Measurements from ENCODE around the gene ARID1B. TPM values are rescaled to one million over a fixed set of nuclear protein-coding genes. Genes with fewer than 3 reads are reported as not detected.

ARID1B gene
- total RNA-seq, 5 donors from 2014 or later (not counting 1 experiment from before 2014, with no cell fraction given) = 103 to 161 (median 108) TPM

GRCh38 chr6:156777577-156778453 is 637 bp downstream of the ARID1B start:
- ChIA-PET POLR2A (interaction anchor here in 1 of 2 donors (1.4 kb wide), 1 partner anchor 57 kb away, joined by 3 read pairs; no protein-coding TSS in a partner anchor), CTCF (interaction anchor here in 1 of 2 donors (1.0 to 1.9 kb wide), 2 partner anchors 7 to 92 kb away, joined by 3 to 7 read pairs; no protein-coding TSS in a partner anchor)
- Histone ChIP-seq H3K9me3 (no peaks in the 10 kb centered on the region), H3K27ac (ENCODE audit: low read length) (peak overlapping the region; percentile 98), H3K36me3 (ENCODE audit: control insufficient read depth in 2 of 2, extremely low read depth in 1 of 2, insufficient read depth in 1 of 2, low read length in 1 of 2) (no peaks in the 10 kb centered on the region), H3K4me3 (ENCODE audit: control insufficient read depth in 1 of 2, extremely low read depth in 1 of 2, low read length in 1 of 2) (peak overlapping the region; percentile 76 to 85), H3K27me3 (replicated peaks in 1 of 2; ENCODE audit: control insufficient read depth in 2 of 2, extremely low read depth in 1 of 2, insufficient read depth in 2 of 2, low read length in 1 of 2) (no peaks in the 10 kb centered on the region), H3K4me1 (ENCODE audit: control insufficient read depth in 1 of 2, extremely low read depth in 1 of 2, insufficient read depth in 2 of 2, low read length in 2 of 2) (peaks cover 3 to 42% of the 10 kb centered on the region in 2 experiments)
- Mint-ChIP-seq H3K9me3 (no peaks in the 10 kb centered on the region), H3K36me3 (no peaks in the 10 kb centered on the region), H3K27me3 (no peaks in the 10 kb centered on the region), H3K27ac (peak overlapping the region; percentile 94 to 96), H3K4me1 (peaks cover 39 to 51% (median 43%) of the 10 kb centered on the region in 3 donors), H3K4me3 (peak overlapping the region; percentile 88 to 95 (median 93))
- DNase-seq (peak; percentile 47 to 83 (median 64)), ATAC-seq (replicated peaks in 1 of 4) (peak; percentile 41 to 56 (median 46))
- WGBS (ENCODE audit: insufficient coverage) = under 1% methylated on average over 111 of the region's 113 CpGs

- Histone ChIP-seq H3K9me3 (no peaks in the 10 kb centered on the region), H3K27ac (ENCODE audit: low read length) (peak overlapping the region; percentile 46), H3K27me3 (replicated peaks in 1 of 2; ENCODE audit: control insufficient read depth in 2 of 2, extremely low read depth in 1 of 2, insufficient read depth in 2 of 2, low read length in 1 of 2) (no peaks in the 10 kb centered on the region), H3K4me1 (ENCODE audit: control insufficient read depth in 1 of 2, extremely low read depth in 1 of 2, insufficient read depth in 2 of 2, low read length in 2 of 2) (peaks cover 4 to 50% of the 10 kb centered on the region in 2 experiments), H3K36me3 (ENCODE audit: control insufficient read depth in 2 of 2, extremely low read depth in 1 of 2, insufficient read depth in 1 of 2, low read length in 1 of 2) (no peaks in the 10 kb centered on the region), H3K4me3 (ENCODE audit: control insufficient read depth in 1 of 2, extremely low read depth in 1 of 2, low read length in 1 of 2) (peak overlapping the region; percentile 76 to 90)
- H3K27ac Mint-ChIP-seq = peak overlapping the region; percentile 71 to 73
- no peaks in the 10 kb centered on the region for H3K9me3 Mint-ChIP-seq
- H3K27me3 Mint-ChIP-seq = no peaks in the 10 kb centered on the region
- no peaks in the 10 kb centered on the region for H3K36me3 Mint-ChIP-seq
- DNase-seq = peak in 34 of 35 experiments; percentile 11 to 65 (median 29)
- CTCF ChIA-PET = interaction anchor here in 1 of 2 donors (0.5 kb wide), 1 partner anchor 26 kb away, joined by 4 read pairs; no protein-coding TSS in a partner anchor
- ATAC-seq (replicated peaks in 1 of 4) = peak; percentile 2 to 20 (median 13)
- POLR2A ChIA-PET = interaction anchor here in 1 of 2 donors (1.0 kb wide), 1 partner anchor 243 kb away, joined by 3 read pairs; no protein-coding TSS in a partner anchor
- H3K4me1 Mint-ChIP-seq = peaks cover 47 to 59% (median 49%) of the 10 kb centered on the region in 3 donors
- WGBS (ENCODE audit: insufficient coverage) = under 1% methylated on average over 84 of the region's 100 CpGs
- peak overlapping the region; percentile 76 to 95 (median 80) for H3K4me3 Mint-ChIP-seq
These were observed 1.5 kb downstream of the ARID1B start for GRCh38 chr6:156778454-156779205.

GRCh38 chr6:156779206-156780094 is 2.3 kb downstream of the ARID1B start:
- WGBS (ENCODE audit: insufficient coverage) = under 1% methylated on average over 78 of the region's 108 CpGs
- ATAC-seq (replicated peaks in 1 of 4) (peak; percentile 8 to 20 (median 16)), DNase-seq (peak in 34 of 35 experiments; percentile 17 to 63 (median 32))
- H3K9me3 ChIP-seq = no peaks in the 10 kb centered on the region
- H3K27me3 ChIP-seq (replicated peaks in 1 of 2; ENCODE audit: control insufficient read depth in 2 of 2, extremely low read depth in 1 of 2, insufficient read depth in 2 of 2, low read length in 1 of 2) = no peaks in the 10 kb centered on the region
- peak overlapping the region; percentile 80 to 84 for H3K27ac Mint-ChIP-seq
- H3K4me3 ChIP-seq (ENCODE audit: control insufficient read depth in 1 of 2, extremely low read depth in 1 of 2, low read length in 1 of 2) = peak overlapping the region; percentile 73 to 90
- H3K4me1 Mint-ChIP-seq = peaks cover 52 to 58% (median 54%) of the 10 kb centered on the region in 3 donors
- no peaks in the 10 kb centered on the region for H3K36me3 Mint-ChIP-seq
- peaks cover 9 to 51% of the 10 kb centered on the region in 2 experiments for H3K4me1 ChIP-seq (ENCODE audit: control insufficient read depth in 1 of 2, extremely low read depth in 1 of 2, insufficient read depth in 2 of 2, low read length in 2 of 2)
- peak overlapping the region; percentile 73 for H3K27ac ChIP-seq (ENCODE audit: low read length)
- no peaks in the 10 kb centered on the region for H3K36me3 ChIP-seq (ENCODE audit: control insufficient read depth in 2 of 2, extremely low read depth in 1 of 2, insufficient read depth in 1 of 2, low read length in 1 of 2)
- peak overlapping the region; percentile 77 to 95 (median 88) for H3K4me3 Mint-ChIP-seq
- H3K9me3 Mint-ChIP-seq = no peaks in the 10 kb centered on the region
- POLR2A ChIA-PET = interaction anchor here in 1 of 2 donors (1.0 to 1.3 kb wide), 2 partner anchors 60 to 242 kb away, joined by 3 read pairs; no protein-coding TSS in a partner anchor
- H3K27me3 Mint-ChIP-seq = no peaks in the 10 kb centered on the region
- CTCF ChIA-PET = interaction anchor here (0.5 to 1.6 kb wide), 2 partner anchors 12 to 25 kb away, joined by 4 read pairs; no protein-coding TSS in a partner anchor

GRCh38 chr6:156780102-156780641 is 3.0 kb downstream of the ARID1B start:
- Histone ChIP-seq H3K9me3 (no peaks in the 10 kb centered on the region), H3K27me3 (replicated peaks in 1 of 2; ENCODE audit: control insufficient read depth in 2 of 2, extremely low read depth in 1 of 2, insufficient read depth in 2 of 2, low read length in 1 of 2) (no peaks in the 10 kb centered on the region), H3K27ac (ENCODE audit: low read length) (peak overlapping the region; percentile 73), H3K4me1 (ENCODE audit: control insufficient read depth in 1 of 2, extremely low read depth in 1 of 2, insufficient read depth in 2 of 2, low read length in 2 of 2) (peaks cover 9 to 51% of the 10 kb centered on the region in 2 experiments), H3K36me3 (ENCODE audit: control insufficient read depth in 2 of 2, extremely low read depth in 1 of 2, insufficient read depth in 1 of 2, low read length in 1 of 2) (no peaks in the 10 kb centered on the region), H3K4me3 (ENCODE audit: control insufficient read depth in 1 of 2, extremely low read depth in 1 of 2, low read length in 1 of 2) (peak overlapping the region; percentile 73 to 90)
- 0% methylated on average over 9 of the region's 9 CpGs for WGBS (ENCODE audit: insufficient coverage)
- POLR2A ChIA-PET = interaction anchor here in 1 of 2 donors (0.5 to 1.3 kb wide), 4 partner anchors 61 to 583 kb away, joined by 3 to 11 read pairs (median 3); no protein-coding TSS in a partner anchor
- Mint-ChIP-seq H3K4me3 (peak overlapping the region; percentile 77 to 95 (median 88)), H3K9me3 (no peaks in the 10 kb centered on the region), H3K4me1 (peaks cover 51 to 56% (median 53%) of the 10 kb centered on the region in 3 donors), H3K36me3 (peaks cover 4% of the 10 kb centered on the region), H3K27ac (peak overlapping the region; percentile 80 to 84), H3K27me3 (no peaks in the 10 kb centered on the region)
- CTCF ChIA-PET = interaction anchor here (0.5 to 1.6 kb wide), 5 partner anchors 11 to 189 kb away, joined by 3 to 8 read pairs (median 4); no protein-coding TSS in a partner anchor
- peak in 34 of 35 experiments; percentile 4 to 84 (median 48) for DNase-seq
- ATAC-seq (replicated peaks in 1 of 4) = peak; percentile 16 to 59 (median 32)

All from T-cell (primary cell).